Endodermal cell (in vitro differentiated cells): Measurements from ENCODE around the gene CNTRL. TPM values are rescaled to one million over a fixed set of nuclear protein-coding genes. Genes with fewer than 3 reads are reported as not detected.

ENCODE experiments used
- DNase-seq: peaks from one replicate; pipeline ENCODE4 v3.0.0-alpha.2; 2017
- H3K27ac ChIP-seq: 2 replicates; pipeline ENCODE4 v1.5.1; 2013; ENCODE audit warnings: mild to moderate bottlenecking, low read depth, low read length, moderate library complexity
- H3K27me3 ChIP-seq: 2 replicates; pipeline ENCODE4 v1.6.1; 2013; ENCODE audit warnings: mild to moderate bottlenecking, low read length, moderate library complexity; ENCODE audit not compliant: insufficient read depth, control insufficient read depth, poor library complexity, severe bottlenecking
- H3K36me3 ChIP-seq: 2 replicates; pipeline ENCODE4 v1.7.0; 2013; ENCODE audit warnings: mild to moderate bottlenecking, low read length, moderate library complexity; ENCODE audit not compliant: control insufficient read depth, insufficient read depth
- H3K4me1 ChIP-seq: one replicate; pipeline ENCODE4 v1.7.0; 2013; ENCODE audit warnings: low read length; ENCODE audit not compliant: control insufficient read depth, insufficient read depth
- H3K4me3 ChIP-seq: 2 replicates; pipeline ENCODE4 v1.5.1; 2013; ENCODE audit warnings: mild to moderate bottlenecking, low read length, moderate library complexity
- H3K9ac ChIP-seq: 2 replicates; pipeline ENCODE4 v1.6.1; 2013; ENCODE audit warnings: mild to moderate bottlenecking, low read length, moderate library complexity; ENCODE audit not compliant: poor library complexity, severe bottlenecking; ENCODE audit errors: extremely low read depth
- H3K9me3 ChIP-seq: 2 replicates; pipeline ENCODE4 v1.6.1; 2013; ENCODE audit warnings: mild to moderate bottlenecking, low read length, moderate library complexity; ENCODE audit not compliant: control insufficient read depth
- H3K27ac Mint-ChIP-seq: 2 replicates; pipeline ENCODE4 v1.8.0; 2020; ENCODE audit warnings: mixed read lengths
- H3K27me3 Mint-ChIP-seq: 2 replicates; pipeline ENCODE4 v1.8.0; 2021; ENCODE audit warnings: mild to moderate bottlenecking, mixed read lengths; ENCODE audit not compliant: insufficient read depth
- H3K36me3 Mint-ChIP-seq: 2 replicates; pipeline ENCODE4 v1.8.0; 2020; ENCODE audit warnings: low read depth, mixed read lengths
- H3K4me1 Mint-ChIP-seq: 2 replicates; pipeline ENCODE4 v1.8.0; 2020; ENCODE audit warnings: mixed read lengths
- H3K4me3 Mint-ChIP-seq: 2 replicates; pipeline ENCODE4 v1.8.0; 2020; ENCODE audit warnings: mild to moderate bottlenecking, moderate library complexity, mixed read lengths
- H3K9me3 Mint-ChIP-seq: 2 replicates; pipeline ENCODE4 v1.8.0; 2020; ENCODE audit warnings: mild to moderate bottlenecking, mixed read lengths
- CTCF ChIP-seq: fragments of 200-600 bp; sonication (generic); conservative IDR thresholded peaks from 2 replicates; pipeline ENCODE4 v1.5.0; 2021; ENCODE audit warnings: antibody characterized with exemption, mild to moderate bottlenecking
- WGBS, 2 experiments: methylation state at CpG; one replicate each; pipeline versions ENCODE4 v1.1.5 to v1.1.7; 2013; ENCODE audit warnings: missing lambda C conversion rate in 2 of 2, mixed read lengths in 1 of 2; ENCODE audit not compliant: insufficient coverage in 1 of 2, insufficient read length in 1 of 2; 5-methylcytosine and 5-hydroxymethylcytosine counted together
- total RNA-seq, 2 donors: library from RNA; stranded (reverse); fragmentation: NEBNext Ultra II Directional in 1 of 2; extraction: Animal tissue kit (Norgen Biotek cat#: 25700) in 1 of 2; gene quantifications; 2 replicates in 1 of 2; 3 replicates in 1 of 2; pipeline ENCODE4 v1.2.1, GENCODE V29; 2021

Gene CNTRL
- total RNA-seq, 2 donors from 2014 or later: 18.0 to 21.0 TPM

- no peak overlapping the region for H3K4me3 Mint-ChIP-seq
- H3K27ac Mint-ChIP-seq: no peak overlapping the region
- no peaks in the 10 kb centered on the region for H3K27me3 ChIP-seq
- H3K4me1 ChIP-seq: no peaks in the 10 kb centered on the region
- H3K4me1 Mint-ChIP-seq: no peaks in the 10 kb centered on the region
- H3K9ac ChIP-seq: no peak overlapping the region
- 95% methylated on average over 1 of the region's 1 CpG; no CpG with 5 or more reads in 1 of the 2 experiments for WGBS, 2 experiments
- peaks cover 60% of the 10 kb centered on the region for H3K36me3 ChIP-seq
- no peak for DNase-seq
- H3K27me3 Mint-ChIP-seq: no peaks in the 10 kb centered on the region
- H3K36me3 Mint-ChIP-seq: peaks cover 45% of the 10 kb centered on the region
- no peaks in the 10 kb centered on the region for H3K9me3 Mint-ChIP-seq
- TF ChIP-seq CTCF: no peak
- H3K27ac ChIP-seq: no peak overlapping the region
- H3K4me3 ChIP-seq: no peak overlapping the region
- no peaks in the 10 kb centered on the region for H3K9me3 ChIP-seq
These were observed 85.3 kb downstream of the CNTRL start for GRCh38 chr9:121160025-121160424.

GRCh38 chr9:121168052-121168451, 93.3 kb downstream of the CNTRL start:
- no peaks in the 10 kb centered on the region for H3K27me3 ChIP-seq
- WGBS, 2 experiments: 97 to 100% methylated on average over 1 to 2 of the region's 2 CpGs
- Mint-ChIP-seq H3K27ac (no peak overlapping the region), H3K9me3 (no peaks in the 10 kb centered on the region), H3K4me3 (no peak overlapping the region), H3K27me3 (no peaks in the 10 kb centered on the region), H3K4me1 (peaks cover 4% of the 10 kb centered on the region), H3K36me3 (peaks cover 43% of the 10 kb centered on the region)
- DNase-seq: no peak
- H3K27ac ChIP-seq: no peak overlapping the region
- no peak overlapping the region for H3K4me3 ChIP-seq
- peaks cover 65% of the 10 kb centered on the region for H3K36me3 ChIP-seq
- peaks cover 2% of the 10 kb centered on the region for H3K4me1 ChIP-seq
- no peak for TF ChIP-seq CTCF
- H3K9me3 ChIP-seq: no peaks in the 10 kb centered on the region
- H3K9ac ChIP-seq: no peak overlapping the region

- TF ChIP-seq CTCF: peak; percentile 65
- no peak overlapping the region for H3K27ac Mint-ChIP-seq
- no peak overlapping the region for H3K9ac ChIP-seq
- DNase-seq: no peak
- H3K27me3 ChIP-seq: no peaks in the 10 kb centered on the region
- H3K27ac ChIP-seq: no peak overlapping the region
- H3K36me3 Mint-ChIP-seq: peaks cover 41% of the 10 kb centered on the region
- WGBS, 2 experiments: 87 to 89% methylated on average over 3 of the region's 3 CpGs
- H3K9me3 ChIP-seq: no peaks in the 10 kb centered on the region
- H3K4me3 ChIP-seq: no peak overlapping the region
- H3K4me3 Mint-ChIP-seq: no peak overlapping the region
- H3K4me1 ChIP-seq: peaks cover 2% of the 10 kb centered on the region
- no peaks in the 10 kb centered on the region for H3K27me3 Mint-ChIP-seq
- H3K9me3 Mint-ChIP-seq: no peaks in the 10 kb centered on the region
- peaks cover 4% of the 10 kb centered on the region for H3K4me1 Mint-ChIP-seq
- peaks cover 67% of the 10 kb centered on the region for H3K36me3 ChIP-seq
These were observed 94.4 kb downstream of the CNTRL start for GRCh38 chr9:121169094-121169601.
